ENCODE results near the gene RERE. TPM values are rescaled to one million over a fixed set of nuclear protein-coding genes. Genes with fewer than 3 reads are reported as not detected.

The RERE gene
- total RNA-seq, 2 experiments from 2014 or later = 73.1 to 211 TPM

- BruUV-seq (replicated peaks) = no TSS peak
- intact Hi-C loops (cut with micrococcal nuclease; ENCODE audit: unreplicated experiment) = no loop called here
- CTCF ChIA-PET (ENCODE audit: unreplicated experiment) = no interaction called here
- no peak overlapping the region for H3K4me2 ChIP-seq (ENCODE audit: low read length)
- H3K27ac ChIP-seq (ENCODE audit: low read depth, low read length, poor library complexity, severe bottlenecking) = no peak overlapping the region
- peaks cover 99% of the 10 kb centered on the region for H3K79me2 ChIP-seq (ENCODE audit: insufficient read depth, low read depth, low read length)
- H3K36me3 ChIP-seq (ENCODE audit: insufficient read depth, low read length) = peaks cover 93% of the 10 kb centered on the region
- H3K9me3 ChIP-seq (ENCODE audit: low read length) = no peaks in the 10 kb centered on the region
- H2AFZ ChIP-seq (ENCODE audit: low read length) = no peak overlapping the region
- no peak for TF ChIP-seq EZH2phosphoT487 (IDR thresholded peaks at IDR 0.05; ENCODE audit: borderline replicate concordance, low read depth, low read length)
- no peak for TF ChIP-seq CTCF (conservative IDR thresholded peaks at IDR 0.05; ENCODE audit: low read length)
- no peak for DNase-seq (ENCODE audit: low spot score)
- H3K9me2 ChIP-seq (ENCODE audit: insufficient read depth, low read length) = no peaks in the 10 kb centered on the region
- peaks cover 21% of the 10 kb centered on the region for H3K4me1 ChIP-seq (ENCODE audit: insufficient read depth, low read length, poor library complexity, severe bottlenecking)
- POLR2A ChIA-PET = no interaction called here
- H4K20me1 ChIP-seq (ENCODE audit: insufficient read depth, low read length) = peaks cover 43% of the 10 kb centered on the region
- no peak overlapping the region for H3K4me3 ChIP-seq (ENCODE audit: low read depth, low read length, poor library complexity, severe bottlenecking)
Measured at GRCh38 chr1:8379513-8380186, 437.8 kb downstream of the RERE start.

- peaks cover 93% of the 10 kb centered on the region for H3K36me3 ChIP-seq (ENCODE audit: insufficient read depth, low read length)
- H3K4me3 ChIP-seq (ENCODE audit: low read depth, low read length, poor library complexity, severe bottlenecking) = no peak overlapping the region
- no peak for DNase-seq (ENCODE audit: low spot score)
- BruUV-seq (replicated peaks) = no TSS peak
- ChIA-PET POLR2A (no interaction called here), CTCF (ENCODE audit: unreplicated experiment) (no interaction called here)
- H3K9me3 ChIP-seq (ENCODE audit: low read length) = no peaks in the 10 kb centered on the region
- H4K20me1 ChIP-seq (ENCODE audit: insufficient read depth, low read length) = peaks cover 38% of the 10 kb centered on the region
- peak overlapping the region; percentile 9 for H3K27ac ChIP-seq (ENCODE audit: low read depth, low read length, poor library complexity, severe bottlenecking)
- H2AFZ ChIP-seq (ENCODE audit: low read length) = no peak overlapping the region
- no peak overlapping the region for H3K4me2 ChIP-seq (ENCODE audit: low read length)
- H3K4me1 ChIP-seq (ENCODE audit: insufficient read depth, low read length, poor library complexity, severe bottlenecking) = peaks cover 17% of the 10 kb centered on the region
- H3K9me2 ChIP-seq (ENCODE audit: insufficient read depth, low read length) = no peaks in the 10 kb centered on the region
- peaks cover 99% of the 10 kb centered on the region for H3K79me2 ChIP-seq (ENCODE audit: insufficient read depth, low read depth, low read length)
- intact Hi-C loops (cut with micrococcal nuclease; ENCODE audit: unreplicated experiment) = no loop called here
- TF ChIP-seq CTCF (conservative IDR thresholded peaks at IDR 0.05; ENCODE audit: low read length) (no peak), EZH2phosphoT487 (IDR thresholded peaks at IDR 0.05; ENCODE audit: borderline replicate concordance, low read depth, low read length) (no peak)
Measured at GRCh38 chr1:8378981-8379470, 438.4 kb downstream of the RERE start.

GRCh38 chr1:8378178-8378577 is 439.3 kb downstream of the RERE start:
- Histone ChIP-seq H3K4me2 (ENCODE audit: low read length) (no peak overlapping the region), H4K20me1 (ENCODE audit: insufficient read depth, low read length) (peaks cover 35% of the 10 kb centered on the region), H3K27ac (ENCODE audit: low read depth, low read length, poor library complexity, severe bottlenecking) (peak overlapping the region; percentile 9), H2AFZ (ENCODE audit: low read length) (no peak overlapping the region), H3K9me2 (ENCODE audit: insufficient read depth, low read length) (no peaks in the 10 kb centered on the region), H3K4me1 (ENCODE audit: insufficient read depth, low read length, poor library complexity, severe bottlenecking) (peaks cover 12% of the 10 kb centered on the region), H3K9me3 (ENCODE audit: low read length) (no peaks in the 10 kb centered on the region), H3K4me3 (ENCODE audit: low read depth, low read length, poor library complexity, severe bottlenecking) (no peak overlapping the region), H3K79me2 (ENCODE audit: insufficient read depth, low read depth, low read length) (peaks cover 99% of the 10 kb centered on the region), H3K36me3 (ENCODE audit: insufficient read depth, low read length) (peaks cover 95% of the 10 kb centered on the region)
- no peak for TF ChIP-seq CTCF (conservative IDR thresholded peaks at IDR 0.05; ENCODE audit: low read length)
- no peak for TF ChIP-seq EZH2phosphoT487 (IDR thresholded peaks at IDR 0.05; ENCODE audit: borderline replicate concordance, low read depth, low read length)
- ChIA-PET POLR2A (interaction anchor here (0.5 kb wide), 1 partner anchor 1369 kb away, joined by 8 read pairs; no protein-coding TSS in a partner anchor), CTCF (ENCODE audit: unreplicated experiment) (no interaction called here)
- no peak for DNase-seq (ENCODE audit: low spot score)
- BruUV-seq (replicated peaks) = no TSS peak
- intact Hi-C loops (cut with micrococcal nuclease; ENCODE audit: unreplicated experiment) = no loop called here

Measured in OCI-LY7 (cell line).